Kidney glomerular epithelial cell (primary cell): ENCODE results near the gene SCMH1.
"Not testable (repeated sequence)": the region's sequence is repeated elsewhere in the genome, so short reads cannot be mapped to it uniquely, and the experiment has no call there.

Experiments used
- DNase-seq: peaks from one replicate; lab custom pipeline; 2025; lab: John Stamatoyannopoulos, UW

SCMH1 gene

DNA sequence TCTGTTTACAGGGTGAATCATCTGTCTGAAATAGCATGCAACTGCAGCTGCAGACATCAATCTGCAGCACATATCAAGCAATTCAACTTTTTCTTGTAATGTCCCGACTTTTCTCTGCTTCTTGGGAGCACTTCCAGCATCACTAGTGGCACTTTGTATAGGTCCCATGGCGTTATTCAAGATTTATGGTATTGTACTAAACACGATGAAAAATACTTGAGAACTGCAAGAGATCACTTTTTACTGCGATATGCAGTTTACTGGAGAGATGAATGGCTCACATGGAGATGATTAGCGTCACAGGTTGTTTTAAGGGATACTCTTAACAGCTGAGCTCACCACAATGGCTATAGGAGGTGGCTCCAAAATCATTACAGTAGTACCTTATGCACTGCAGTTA, 7.2 kb upstream of the SCMH1 start:
- no peak for DNase-seq

DNA sequence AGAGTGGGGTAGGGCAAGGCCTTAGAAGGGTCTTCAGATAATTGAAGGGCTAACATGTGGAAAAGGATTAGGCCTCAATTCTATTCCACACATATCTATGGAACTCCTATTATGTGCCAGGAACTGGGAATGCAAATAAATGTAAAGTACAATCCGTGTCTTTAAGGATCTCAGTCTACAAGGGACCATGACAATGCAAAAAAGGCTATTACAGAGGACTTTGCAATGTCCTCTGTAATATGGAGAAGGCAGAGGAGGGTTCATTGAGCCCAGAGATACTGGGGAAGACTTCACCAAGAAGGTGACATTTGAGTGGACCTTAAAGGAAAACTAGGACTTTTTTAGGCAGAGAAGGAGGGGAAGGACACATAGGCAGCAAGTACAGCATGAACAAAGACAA, 4.5 kb upstream of the SCMH1 start:
- DNase-seq, result no peak

DNA sequence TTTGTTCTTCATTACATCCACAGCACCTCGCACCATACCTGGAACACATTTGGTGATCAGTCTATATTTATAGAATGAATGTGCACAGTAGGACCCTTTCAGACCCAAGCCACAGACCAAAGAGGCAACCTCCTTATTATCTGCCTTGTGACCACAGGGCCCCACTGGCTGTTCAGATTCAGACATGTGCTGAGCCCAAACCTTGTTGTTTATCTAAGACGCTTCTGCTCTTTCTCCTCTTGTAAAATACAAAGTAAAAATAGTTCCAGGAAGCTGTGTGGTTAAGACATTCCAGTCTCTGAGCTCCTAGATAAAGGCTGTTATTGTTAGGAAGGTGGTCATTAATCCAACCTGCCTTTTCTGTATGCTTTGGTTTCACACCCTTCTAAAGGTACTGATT, 3.6 kb upstream of the SCMH1 start:
- peak; percentile 30 for DNase-seq

DNA sequence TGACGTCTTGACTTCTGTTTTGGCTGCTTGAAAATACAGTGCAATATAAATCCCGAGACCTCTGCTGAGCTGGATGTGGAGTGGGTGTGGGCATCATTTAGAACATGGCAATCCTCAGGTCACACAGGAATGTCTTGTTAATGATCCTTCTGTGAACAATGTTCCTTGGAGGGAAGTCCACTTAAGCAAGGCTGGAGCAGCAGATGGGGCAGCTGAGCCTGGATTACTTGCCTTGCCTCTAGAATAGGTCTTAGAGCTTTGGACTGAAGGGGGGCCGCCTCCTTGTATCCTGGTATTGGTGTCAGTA, 926 bp upstream of the SCMH1 start:
- no peak for DNase-seq

DNA sequence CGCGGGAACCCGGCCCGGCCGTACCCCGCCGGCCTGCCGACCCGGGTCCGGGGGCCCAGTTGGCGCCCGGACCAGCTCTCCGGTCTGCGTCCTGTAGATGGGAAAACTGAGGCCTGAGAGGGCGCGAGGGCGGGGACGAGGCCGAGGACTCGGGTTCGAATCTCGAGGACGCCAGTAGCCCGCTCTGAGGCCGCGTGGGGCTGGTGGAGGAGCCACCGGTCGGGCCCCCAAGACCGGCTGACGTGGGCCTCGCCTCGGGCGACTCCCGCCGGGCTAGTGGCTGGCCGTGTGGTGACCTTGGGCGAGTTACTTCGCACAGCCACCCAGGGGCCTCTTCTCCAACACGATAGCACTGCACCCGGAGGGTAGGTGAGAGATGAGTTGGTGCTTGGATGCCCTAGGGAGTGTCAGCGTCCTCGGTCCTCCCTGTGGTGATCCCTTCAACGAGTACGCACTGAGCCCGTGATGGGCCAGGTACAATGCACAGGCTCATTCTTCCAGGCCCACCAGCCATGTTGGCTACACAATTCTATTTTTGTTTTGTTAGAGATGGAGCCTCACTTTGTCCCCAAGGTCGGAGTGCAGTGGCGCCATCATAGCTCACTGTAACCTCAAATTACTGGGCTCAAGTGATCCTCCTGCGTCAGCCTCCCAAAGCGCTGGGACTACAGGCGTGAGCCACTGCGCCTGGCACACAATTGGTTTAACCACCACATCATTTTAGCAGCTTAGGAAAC, 404 bp upstream of the SCMH1 start:
- no peak for DNase-seq

DNA sequence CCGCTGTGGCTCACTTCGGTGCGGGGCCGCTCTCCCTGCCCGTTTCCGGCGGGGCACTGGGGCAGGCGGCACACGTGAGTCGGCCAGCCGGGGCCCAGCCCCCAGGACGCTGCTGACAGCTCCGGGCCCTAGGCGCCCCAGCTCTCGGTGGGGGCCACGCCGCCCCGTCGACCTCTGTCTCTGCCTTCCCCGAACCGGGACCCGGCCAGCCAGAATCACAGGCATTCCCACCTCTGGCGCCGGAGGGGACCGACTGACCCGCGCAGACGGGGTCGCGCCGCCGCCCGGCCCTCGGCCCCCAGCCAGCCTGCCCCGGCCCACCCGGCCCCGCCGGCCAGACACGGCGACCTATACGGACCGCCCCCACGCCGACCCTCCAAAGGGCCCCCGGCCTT, 755 bp downstream of the SCMH1 start:
- DNase-seq, result no peak

DNA sequence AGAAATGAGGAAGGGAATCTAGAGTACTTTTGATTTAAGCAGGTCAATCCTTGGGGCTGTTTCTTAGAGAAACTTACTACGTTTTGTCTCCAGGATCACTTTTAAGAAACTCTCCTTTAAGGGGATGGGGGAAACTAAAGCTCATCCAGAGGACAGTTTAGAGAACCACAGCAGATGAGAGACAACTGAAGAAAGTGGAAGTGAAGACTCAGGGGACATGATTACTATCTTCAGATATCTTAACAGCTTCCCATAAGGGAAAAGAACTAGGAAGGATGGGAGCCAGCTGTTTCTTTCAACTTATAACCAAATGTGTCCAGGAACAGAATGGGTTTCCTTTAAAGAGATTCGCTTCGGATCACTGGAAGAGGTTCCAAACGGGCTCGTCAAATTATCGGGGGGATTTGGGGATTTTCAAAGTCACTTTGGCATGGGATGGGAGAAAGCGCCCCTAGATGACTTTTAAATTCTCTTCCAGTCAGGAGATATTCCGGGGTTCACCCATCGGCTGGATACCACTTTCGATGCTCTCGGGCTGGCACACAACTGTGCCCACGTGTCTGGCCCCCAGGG, 1.2 kb downstream of the SCMH1 start:
- DNase-seq, result no peak

DNA sequence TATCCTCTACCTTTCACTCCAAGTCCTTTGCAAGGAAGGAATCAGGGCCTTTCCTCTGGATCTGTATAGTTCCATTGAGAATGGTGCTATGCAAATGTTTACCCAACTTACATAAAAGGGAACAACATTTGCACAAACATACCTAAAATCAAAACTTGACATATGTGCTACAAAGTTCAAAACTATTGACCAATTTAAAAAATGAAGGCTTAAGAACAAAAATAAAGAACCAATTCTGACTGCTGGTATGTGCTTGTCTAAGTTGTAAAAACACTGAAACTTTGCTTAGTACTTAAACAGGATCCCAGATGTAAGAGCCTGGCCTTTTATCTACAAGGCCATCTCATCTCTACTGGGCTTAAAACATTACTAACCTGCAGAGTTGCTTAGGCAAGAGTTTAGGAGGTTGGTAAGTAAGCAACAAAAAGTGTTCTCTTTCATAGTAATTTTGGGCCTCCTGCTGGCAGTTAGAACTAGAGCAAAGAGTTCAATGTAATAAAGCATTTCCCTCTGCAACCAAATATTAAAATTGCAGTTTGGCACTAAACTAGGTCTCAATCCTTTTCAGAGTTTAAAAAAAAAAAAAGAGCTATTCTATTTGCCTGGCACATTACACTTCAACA, 2.0 kb downstream of the SCMH1 start:
- DNase-seq, result peak; percentile 20

DNA sequence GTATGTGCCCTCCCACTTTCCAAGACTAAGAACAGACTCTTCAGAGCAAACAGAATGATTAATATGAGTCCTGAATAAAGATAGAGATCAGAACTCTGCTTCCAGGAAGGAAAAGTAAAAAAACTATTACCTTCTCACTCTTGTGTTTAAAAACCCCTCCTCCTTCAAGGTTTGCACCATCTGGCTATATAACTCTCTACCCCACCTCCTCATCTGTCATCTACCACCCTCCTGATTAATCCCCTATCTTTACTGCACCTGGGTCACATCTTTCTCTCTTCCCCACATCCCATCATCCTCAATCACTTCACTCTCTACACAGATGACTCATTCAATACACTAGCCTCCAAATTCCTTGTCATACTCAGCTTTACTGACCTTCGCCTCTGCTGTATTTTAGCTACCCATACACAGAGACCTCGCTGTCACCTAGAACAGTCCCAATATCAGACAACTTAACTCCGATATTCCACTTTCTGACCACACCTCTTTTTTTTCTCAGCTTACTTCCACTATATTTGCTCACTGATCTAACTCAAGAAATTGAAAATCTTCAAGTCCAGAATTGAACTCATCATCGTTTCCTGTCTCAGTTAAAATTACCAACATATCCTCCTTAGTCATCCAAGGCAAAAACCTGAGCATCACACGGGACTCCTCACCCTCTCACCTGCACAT, 3.7 kb downstream of the SCMH1 start:
- peak; percentile 21 for DNase-seq

DNA sequence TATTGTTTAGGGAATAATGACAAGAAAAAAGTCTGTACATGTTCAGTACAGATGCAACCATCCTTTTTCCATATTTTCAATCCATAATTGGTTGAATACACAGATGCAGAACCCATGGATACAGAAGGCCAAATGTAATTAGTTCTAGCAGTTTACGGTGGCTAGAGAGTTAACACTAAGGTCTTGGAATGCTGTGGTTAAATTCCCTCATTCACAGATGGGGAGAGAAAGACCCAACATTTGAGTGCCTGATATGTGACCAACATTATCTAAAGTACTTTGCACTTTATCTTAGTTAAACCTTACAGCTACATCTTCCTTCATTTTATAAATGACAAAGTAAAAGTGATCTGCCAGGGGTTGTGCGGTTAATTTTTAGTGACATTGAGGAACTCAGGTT, 5.3 kb downstream of the SCMH1 start:
- DNase-seq, result no peak

DNA sequence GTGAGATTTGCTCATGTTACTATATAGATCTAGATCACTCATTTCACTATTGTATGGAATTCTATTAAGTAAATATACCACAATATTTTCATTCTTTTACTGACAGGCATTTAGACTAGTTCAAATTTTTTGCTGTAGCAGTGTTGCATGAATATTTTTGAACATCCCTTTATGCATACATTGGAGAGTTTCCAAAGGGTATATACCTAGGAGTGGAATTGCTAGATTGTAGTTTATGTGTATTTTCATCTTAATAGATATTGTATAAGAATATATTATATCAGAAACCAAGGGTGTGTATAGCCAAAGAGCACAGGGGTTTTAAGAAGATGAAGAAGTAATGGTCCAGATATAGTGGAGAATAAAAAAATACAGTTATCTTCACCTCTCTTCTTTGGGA, 6.2 kb downstream of the SCMH1 start:
- no peak for DNase-seq

DNA sequence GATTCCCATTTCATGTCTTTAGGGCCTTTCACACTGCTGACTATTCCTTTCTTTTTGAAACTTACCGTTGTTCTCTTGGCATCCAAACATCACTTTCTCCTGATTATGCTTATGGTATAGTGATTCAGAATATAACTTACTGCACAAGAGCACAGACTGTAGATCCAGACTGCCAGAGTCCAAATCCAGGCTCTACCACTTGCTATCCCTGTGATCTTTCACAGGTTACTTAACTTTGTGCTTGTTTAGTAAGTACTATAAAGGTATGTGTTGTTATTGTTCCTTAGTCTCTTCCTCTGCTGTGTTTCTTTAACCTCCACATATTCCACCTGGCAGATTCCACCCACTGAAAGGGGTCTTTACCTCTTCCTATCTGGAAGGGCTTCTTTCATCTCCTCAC, 8.4 kb downstream of the SCMH1 start:
- DNase-seq, result no peak

DNA sequence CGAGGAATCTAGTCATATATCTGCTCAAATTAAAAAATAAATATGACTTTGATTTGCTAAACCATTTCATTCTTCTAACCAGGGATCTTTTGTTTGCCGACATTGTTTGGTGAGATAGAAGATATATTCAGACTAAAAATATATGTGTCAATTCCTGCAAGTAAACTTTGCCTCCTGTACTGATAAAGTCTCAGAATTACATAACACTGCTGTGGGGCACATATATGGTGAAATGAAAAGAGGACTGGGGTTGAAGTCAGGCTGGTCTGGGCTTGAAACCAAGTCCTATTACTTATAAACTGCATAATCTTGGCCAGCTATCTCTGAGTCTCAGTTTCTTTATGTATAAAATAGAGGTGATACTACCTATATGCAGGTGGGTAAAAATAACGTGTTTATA, 9.8 kb downstream of the SCMH1 start:
- no peak for DNase-seq

DNA sequence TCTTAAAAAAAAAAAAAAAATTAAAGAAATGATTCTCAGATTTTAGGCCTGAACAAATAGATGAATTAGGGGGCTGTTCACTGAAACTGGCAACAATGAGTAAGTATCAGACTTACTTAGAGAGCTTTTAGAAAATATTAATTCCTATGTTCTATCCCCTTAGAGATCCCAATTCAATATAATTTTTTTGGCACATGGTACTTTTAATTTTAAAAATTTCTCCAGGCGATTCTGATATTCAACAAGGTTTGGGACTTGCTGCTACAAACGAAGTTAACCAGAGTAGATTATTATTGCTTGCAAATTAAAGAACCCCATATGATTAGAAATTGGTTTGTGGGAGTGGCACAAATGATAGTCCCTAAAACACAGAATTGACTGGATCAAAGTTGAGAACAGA, 11.4 kb downstream of the SCMH1 start:
- DNase-seq, result no peak

DNA sequence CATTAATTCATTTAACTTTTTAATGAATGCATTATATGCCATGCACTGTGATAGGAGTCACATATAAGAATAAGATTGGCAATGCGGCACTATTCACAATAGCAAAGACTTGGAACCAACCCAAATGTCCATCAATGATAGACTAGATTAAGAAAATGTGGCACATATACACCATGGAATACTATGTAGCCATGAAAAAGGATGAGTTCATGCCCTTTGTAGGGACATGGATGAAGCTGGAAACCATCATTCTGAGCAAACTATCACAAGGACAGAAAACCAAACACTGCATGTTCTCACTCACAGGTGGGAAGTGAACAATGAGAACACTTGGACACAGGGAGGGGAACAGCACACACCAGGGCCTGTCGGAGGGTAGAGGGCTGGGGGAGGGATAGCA, 12.9 kb downstream of the SCMH1 start:
- not testable (repeated sequence) for DNase-seq

DNA sequence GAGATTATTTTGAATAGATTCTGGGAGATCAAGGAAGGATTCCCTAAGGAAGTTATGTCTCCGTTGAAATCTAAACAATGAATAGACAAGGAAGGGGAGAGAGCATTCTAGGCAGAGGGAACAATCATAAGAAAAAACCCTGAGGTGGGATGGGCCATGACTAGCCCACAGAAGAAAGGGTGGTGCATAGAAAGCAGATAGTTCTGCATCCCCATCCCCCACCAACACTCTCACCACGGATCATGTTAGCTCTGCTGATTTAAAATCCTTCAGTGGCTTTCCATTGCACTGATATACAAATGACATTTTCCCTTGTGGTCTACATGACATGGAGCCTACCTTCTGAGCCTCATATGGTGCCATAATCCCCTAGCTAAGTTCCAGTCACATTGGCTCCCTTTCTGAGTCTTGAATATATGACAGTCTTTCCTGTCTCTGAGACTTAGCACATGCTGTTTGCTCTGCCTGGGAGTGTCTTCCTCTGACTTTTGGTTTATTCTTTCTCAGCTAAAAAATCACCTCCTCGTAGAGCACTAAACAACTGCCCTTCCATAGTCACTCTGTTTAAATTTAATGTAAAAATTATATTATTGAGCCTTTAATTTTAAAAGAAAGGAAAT, 15.2 kb downstream of the SCMH1 start:
- no peak for DNase-seq

DNA sequence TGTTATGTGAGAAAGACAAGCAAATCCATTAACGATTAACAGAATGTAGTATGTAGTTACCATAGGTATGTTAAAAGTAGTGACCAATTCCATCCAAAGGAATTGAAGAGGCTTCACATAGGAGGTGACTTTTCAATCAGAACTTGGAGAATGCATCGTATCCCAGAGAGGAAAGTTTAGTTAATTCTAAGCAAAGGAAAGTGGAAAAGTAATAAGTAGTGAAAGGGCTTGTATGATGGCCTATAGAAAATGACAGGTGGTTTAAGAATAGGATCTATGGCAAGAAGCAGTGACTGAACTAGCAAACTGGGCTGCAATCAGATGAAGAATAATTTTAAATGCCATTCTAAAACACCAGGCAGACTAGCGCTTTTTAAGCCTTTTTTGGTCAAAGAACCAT, 16.6 kb downstream of the SCMH1 start:
- DNase-seq, result no peak

DNA sequence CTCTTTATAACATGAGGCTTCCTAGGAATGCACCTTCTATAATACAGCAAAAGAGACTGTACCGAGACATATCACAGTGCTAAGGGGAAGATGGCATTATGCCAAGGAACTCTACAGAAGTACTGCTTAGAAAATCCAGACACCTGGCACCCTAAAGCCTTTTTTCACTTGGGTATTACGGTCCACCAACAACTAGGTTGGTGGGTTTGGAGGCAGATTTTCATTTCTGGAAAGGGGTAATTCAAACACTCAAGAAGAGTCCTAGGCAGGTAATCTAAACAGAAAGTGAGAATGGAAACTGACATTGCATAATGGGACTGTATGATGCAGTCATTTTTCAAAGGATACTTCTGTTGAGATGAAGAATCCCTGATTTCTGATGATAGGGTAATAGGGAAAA, 19.6 kb downstream of the SCMH1 start:
- no peak for DNase-seq

DNA sequence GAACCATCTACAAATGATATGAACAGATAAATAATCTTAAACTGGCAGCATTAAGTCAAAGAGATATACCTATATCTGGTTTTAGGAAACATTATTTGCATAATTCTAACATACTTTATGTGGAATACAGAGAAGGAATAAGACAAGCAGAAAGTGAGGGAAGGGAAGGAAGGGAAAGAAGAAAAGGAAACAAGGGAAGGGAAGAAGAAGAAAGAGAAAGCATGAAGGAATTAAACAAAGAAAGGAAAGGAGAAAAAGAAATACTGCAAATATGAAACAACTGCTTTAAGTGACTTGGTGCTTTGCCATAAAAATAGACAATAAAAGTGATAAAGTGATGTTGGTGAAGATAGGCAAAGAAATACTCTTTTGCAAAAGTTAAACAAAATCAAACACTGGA, 20.1 kb downstream of the SCMH1 start:
- no peak for DNase-seq

DNA sequence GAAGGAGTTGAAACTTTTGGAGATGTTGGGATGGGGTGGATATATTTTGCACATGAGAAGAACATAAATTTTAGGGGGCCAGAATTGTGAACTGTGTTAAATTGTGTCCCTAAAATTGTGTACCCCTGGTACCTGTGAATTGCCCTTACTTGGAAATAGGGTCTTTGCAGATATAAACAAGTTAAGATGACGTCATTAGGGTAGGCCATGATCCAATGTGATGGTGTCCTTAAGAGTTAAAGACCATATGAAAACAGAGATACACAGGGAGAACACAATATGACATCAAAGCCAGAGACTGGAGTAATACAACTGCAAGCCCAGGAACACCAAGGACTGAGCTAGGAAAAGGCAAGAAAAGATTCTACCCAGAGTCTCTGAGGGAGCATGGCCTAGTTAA, 24.0 kb downstream of the SCMH1 start:
- DNase-seq, result no peak

DNA sequence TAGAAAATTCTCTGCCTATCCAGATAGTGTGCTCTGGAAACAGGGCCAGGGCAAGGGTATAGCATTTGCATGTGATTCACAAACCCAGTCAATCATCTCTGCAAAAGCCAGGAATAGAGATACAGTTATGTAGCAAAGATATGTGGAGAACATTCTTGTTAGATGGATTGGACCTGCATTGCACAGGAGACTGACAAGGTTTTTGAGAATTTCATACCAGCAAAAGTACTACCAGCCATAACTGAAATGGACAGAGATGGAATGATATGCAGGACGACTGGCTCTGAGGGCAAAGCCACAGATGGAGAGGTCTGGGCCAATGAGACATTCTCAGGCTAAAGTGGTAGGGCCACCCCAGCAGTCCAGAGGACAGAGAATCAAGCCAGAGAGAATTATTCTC, 24.7 kb downstream of the SCMH1 start:
- no peak for DNase-seq

DNA sequence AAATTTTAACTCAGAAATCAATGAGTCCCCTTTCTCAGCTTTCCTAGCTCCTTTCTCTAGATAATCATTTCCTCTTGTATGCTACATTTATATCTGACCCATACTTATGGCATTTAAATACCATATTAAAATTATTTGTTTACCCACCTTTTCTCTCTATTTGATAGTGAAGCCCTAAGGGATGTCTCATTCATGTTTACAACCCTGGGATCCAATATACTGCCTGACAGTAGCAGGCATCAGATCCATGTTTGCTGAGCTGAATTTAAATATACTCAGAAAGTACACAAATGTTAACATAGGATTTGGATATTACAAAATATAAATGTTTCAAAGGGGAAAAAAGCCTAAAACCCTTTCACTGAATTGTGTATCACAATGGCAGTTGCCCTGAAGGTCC, 26.5 kb downstream of the SCMH1 start:
- DNase-seq, result no peak

DNA sequence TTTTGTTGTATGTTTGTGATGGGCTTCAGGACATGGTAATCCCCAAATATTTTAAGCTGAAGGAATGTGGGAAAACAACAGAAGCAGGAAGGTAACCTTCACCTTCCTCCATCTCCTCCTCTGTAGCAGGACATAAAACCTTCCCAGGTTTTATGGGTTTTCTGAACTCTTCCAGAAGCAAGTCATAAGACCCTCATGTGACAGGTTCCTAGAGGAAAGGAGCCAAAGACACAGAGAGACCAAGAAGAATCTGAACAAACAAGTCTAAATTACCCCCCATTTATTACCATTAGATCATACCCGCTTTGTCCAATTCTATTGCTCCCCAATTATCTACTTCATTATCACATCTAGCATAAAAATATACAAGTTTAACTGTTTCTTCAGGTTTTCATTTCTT, 28.8 kb downstream of the SCMH1 start:
- DNase-seq, result no peak
